ENCODE results near the gene GALNT7. TPM values are rescaled to one million over a fixed set of nuclear protein-coding genes. Genes with fewer than 3 reads are reported as not detected.

The GALNT7 gene
- total and polyA plus RNA-seq, 2 of the 13 experiments (the other 11 are each of a cell fraction or from before 2014, with no cell fraction given), result 0.08 to 0.13 TPM

DNA sequence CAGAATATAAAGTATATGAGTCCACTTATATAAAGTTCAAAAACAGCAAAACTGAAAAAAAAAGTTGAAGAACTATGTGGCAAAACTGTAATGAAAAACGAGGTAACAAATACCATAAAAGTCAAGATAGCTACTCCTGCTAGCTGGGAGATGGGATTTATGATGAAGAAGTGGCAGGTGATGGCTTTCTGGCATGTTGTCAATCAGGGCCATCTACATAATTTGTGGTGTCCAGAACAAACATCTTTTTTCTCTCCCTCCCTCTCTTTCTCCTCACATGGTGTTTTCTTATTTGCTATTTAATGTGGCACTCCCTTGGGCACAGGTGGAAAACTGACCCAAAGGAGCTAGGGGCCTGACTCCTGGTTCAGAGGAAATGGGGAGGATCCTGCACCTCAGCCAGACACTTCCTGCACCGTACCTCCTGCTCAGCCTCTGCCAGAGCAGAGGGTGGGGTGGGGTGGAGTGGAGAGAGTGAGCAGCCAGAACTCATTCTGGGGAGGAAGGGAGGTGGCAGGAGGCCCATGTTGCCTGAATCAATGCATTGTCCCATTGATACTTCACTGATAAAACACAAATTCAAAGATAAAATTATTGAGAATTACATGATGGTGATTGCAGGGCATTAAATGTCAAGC lies 196.9 kb downstream of the GALNT7 start (continued):
- TF ChIP-seq KIAA2018 (CRISPR knock-in tag; IDR thresholded peaks at IDR 0.05; ENCODE audit: borderline replicate concordance) (no peak), U2AF1 (optimal IDR thresholded peaks at IDR 0.05; ENCODE audit: low read depth, low read length) (no peak), HNF4A (CRISPR knock-in tag; IDR thresholded peaks at IDR 0.05) (no peak), HNRNPK (IDR thresholded peaks at IDR 0.05; ENCODE audit: low read depth, low read length, poor library complexity, severe bottlenecking) (no peak), NFAT5 (CRISPR knock-in tag; IDR thresholded peaks at IDR 0.05) (no peak), MXD4 (CRISPR knock-in tag; IDR thresholded peaks at IDR 0.05) (no peak), ZNF232 (CRISPR knock-in tag; IDR thresholded peaks at IDR 0.05; ENCODE audit: borderline replicate concordance) (no peak), SKI (IDR thresholded peaks at IDR 0.05; ENCODE audit: partially characterized antibody) (no peak), ZNF790 (CRISPR knock-in tag; IDR thresholded peaks at IDR 0.05; ENCODE audit: borderline replicate concordance) (no peak), MEIS2 (CRISPR knock-in tag; IDR thresholded peaks at IDR 0.05) (no peak)

All from HepG2 (cell line).